Thyroid gland (tissue), 4 donors: ENCODE data around the gene MGLL.

Experiments used
- CTCF ChIP-seq, 6 experiments: fragments of 200-600 bp in 3 of 6; fragments of 450-650 bp in 3 of 6; sonication (generic) in 3 of 6; IDR thresholded peaks; one replicate each; pipeline ENCODE4 v1.5.1; 2016 to 2019; ENCODE audit warnings: antibody characterized with exemption in 6 of 6, mild to moderate bottlenecking in 2 of 6, inconsistent platforms in 1 of 6, moderate library complexity in 1 of 6
- POLR2A ChIP-seq, 2 donors: fragments of 450-650 bp; IDR thresholded peaks; one replicate each; pipeline ENCODE4 v1.6.1; 2017; ENCODE audit warnings: antibody characterized with exemption in 2 of 2, mild to moderate bottlenecking in 2 of 2, moderate library complexity in 1 of 2

- TF ChIP-seq CTCF (IDR thresholded peaks at IDR 0.05) (no peak), POLR2A (IDR thresholded peaks at IDR 0.05) (no peak)
Measured at GRCh38 chr3:127784283-127784682, 38.0 kb downstream of the MGLL start.
